Spinal cord (tissue), 10 donors: ENCODE data around the gene GPHA2. TPM values are rescaled to one million over a fixed set of nuclear protein-coding genes. Genes with fewer than 3 reads are reported as not detected.

Source experiments
- DNase-seq, 6 donors: peaks; one replicate each; pipeline versions ENCODE4 v3.0.0 to v3.0.0-alpha.2; 2013 to 2015; ENCODE audit warnings: low spot score in 6 of 6, low read depth in 4 of 6
- H3K27ac ChIP-seq: one replicate; pipeline ENCODE4 v1.5.1; 2013; ENCODE audit warnings: low read depth, low read length, control low read depth
- H3K27me3 ChIP-seq: one replicate; pipeline ENCODE4 v1.6.1; 2013; ENCODE audit warnings: low read length; ENCODE audit not compliant: control insufficient read depth, insufficient read depth
- H3K36me3 ChIP-seq: one replicate; pipeline ENCODE4 v1.6.1; 2013; ENCODE audit warnings: low read length; ENCODE audit not compliant: control insufficient read depth, insufficient read depth
- H3K4me1 ChIP-seq: one replicate; pipeline ENCODE4 v1.6.1; 2013; ENCODE audit warnings: low read length; ENCODE audit not compliant: control insufficient read depth, insufficient read depth
- H3K4me3 ChIP-seq: one replicate; pipeline ENCODE4 v1.5.1; 2013; ENCODE audit warnings: low read depth, low read length, control low read depth
- H3K9me3 ChIP-seq: one replicate; pipeline ENCODE4 v1.6.1; 2013; ENCODE audit warnings: low read length; ENCODE audit not compliant: control insufficient read depth, insufficient read depth
- WGBS: methylation state at CpG from one replicate; pipeline ENCODE4 v1.1.5; 2013; ENCODE audit warnings: missing lambda C conversion rate; ENCODE audit not compliant: insufficient coverage; 5-methylcytosine and 5-hydroxymethylcytosine counted together
- polyA plus RNA-seq, 2 donors: library from polyadenylated mRNA; unstranded; fragments of 120-200 nt; gene quantifications; one replicate each; pipeline ENCODE4 v1.2.1, GENCODE V29; 2013; ENCODE audit not compliant: insufficient read length in 2 of 2
- total RNA-seq, 2 donors: library from RNA; depleted of rRNA in 1 of 2; stranded (reverse); fragments of 120-200 nt in 1 of 2; fragments of >200 nt in 1 of 2; gene quantifications; one replicate each; pipeline versions ENCODE4 v1.2.3 to v1.2.4, GENCODE V29; 2013 to 2014
- donor health status: healthy.

GPHA2 gene
- total and polyA plus RNA-seq, 4 donors = 0.59 to 3.5 (median 1.9) TPM; not detected in 1

DNA sequence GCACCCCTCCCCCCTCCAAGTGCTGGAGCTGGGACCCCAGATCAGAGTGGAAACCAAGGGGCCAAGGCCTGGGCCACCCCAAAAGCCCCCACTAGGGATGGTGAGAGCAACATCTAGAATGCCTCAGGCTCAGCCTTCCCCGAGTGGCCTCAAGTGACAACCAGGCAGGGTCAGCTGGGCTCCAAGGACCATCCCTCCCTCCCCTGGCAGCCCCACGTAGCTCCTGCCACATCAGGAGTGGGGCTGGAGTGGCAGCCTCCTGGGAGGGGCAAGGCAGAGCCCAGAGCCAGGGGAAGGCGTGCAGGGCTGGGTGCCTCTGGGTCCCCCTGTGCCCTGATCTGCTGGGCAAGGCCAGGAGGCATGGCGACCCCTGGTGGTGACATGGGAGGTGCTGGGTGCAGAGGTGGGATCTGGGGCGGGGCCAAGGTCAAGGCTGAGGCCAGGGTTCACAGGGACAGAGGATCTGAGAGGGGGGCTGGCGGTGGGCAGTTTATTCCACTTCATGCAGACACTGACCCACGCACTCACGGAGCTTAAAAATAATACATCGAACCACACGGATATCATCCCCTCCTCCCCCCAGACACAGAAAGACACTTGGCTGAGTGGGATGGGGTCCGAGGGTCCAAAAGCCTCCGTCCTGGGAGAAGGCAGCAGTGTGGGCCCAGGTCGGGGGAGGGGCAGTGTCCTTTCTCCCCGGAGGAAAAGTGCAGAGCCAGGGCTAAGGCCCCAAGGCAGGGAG, 41.5 kb downstream of the GPHA2 start:
- WGBS = 24% methylated on average over 8 of the region's 14 CpGs
- Histone ChIP-seq H3K27ac (no peak overlapping the region), H3K27me3 (no peaks in the 10 kb centered on the region), H3K9me3 (no peaks in the 10 kb centered on the region), H3K4me3 (no peak overlapping the region), H3K36me3 (peaks cover 60% of the 10 kb centered on the region), H3K4me1 (no peaks in the 10 kb centered on the region)
- peak in 2 of 6 donors; percentile 68 to 75 for DNase-seq

DNA sequence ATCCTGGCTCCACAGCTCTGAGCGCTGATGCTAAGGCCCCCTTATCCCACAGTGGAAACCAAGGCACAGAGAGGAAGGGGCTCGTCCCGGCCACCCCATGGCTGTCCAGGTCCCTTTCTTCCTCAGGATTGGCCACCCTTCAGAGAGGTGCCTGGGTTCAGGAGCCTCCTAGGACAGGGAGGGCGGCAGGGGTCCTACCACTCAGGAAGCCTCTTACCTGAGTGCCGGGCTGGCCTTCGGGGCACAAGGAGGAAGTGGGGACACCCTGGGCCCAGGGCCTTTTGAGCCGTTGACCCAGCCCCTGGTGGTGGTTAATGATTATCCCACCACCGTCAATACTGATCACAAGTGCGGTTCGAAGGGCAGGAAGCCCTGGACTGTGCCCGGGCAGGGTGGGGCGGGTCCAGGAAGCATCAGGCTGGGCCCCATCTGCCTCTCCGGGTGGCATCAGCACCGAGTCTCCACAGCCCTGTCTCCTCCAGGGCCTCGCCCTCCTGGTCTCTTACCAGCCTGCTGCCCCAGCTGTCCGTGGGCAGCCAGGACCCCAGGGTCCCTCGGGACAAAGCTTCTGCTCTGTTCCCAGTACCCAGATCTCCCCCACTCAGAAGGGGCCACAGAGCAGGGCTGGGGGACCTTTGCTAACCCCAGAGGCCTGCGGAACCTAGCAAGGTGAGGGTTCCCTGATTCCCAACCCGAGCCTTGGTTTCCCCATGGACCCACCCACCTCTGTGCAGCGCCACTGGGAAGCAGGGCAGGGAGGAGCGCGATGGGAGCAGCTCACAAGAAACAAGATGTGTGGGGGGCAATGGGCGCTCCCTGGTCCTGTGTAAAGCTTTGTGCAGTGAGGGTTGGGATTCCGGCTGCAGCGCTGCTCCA, 42.3 kb downstream of the GPHA2 start:
- WGBS = 75% methylated on average over 21 of the region's 25 CpGs
- Histone ChIP-seq H3K27ac (no peak overlapping the region), H3K36me3 (peaks cover 52% of the 10 kb centered on the region), H3K27me3 (no peaks in the 10 kb centered on the region), H3K4me3 (no peak overlapping the region), H3K4me1 (peaks cover under 1% of the 10 kb centered on the region), H3K9me3 (no peaks in the 10 kb centered on the region)
- DNase-seq = no peak

DNA sequence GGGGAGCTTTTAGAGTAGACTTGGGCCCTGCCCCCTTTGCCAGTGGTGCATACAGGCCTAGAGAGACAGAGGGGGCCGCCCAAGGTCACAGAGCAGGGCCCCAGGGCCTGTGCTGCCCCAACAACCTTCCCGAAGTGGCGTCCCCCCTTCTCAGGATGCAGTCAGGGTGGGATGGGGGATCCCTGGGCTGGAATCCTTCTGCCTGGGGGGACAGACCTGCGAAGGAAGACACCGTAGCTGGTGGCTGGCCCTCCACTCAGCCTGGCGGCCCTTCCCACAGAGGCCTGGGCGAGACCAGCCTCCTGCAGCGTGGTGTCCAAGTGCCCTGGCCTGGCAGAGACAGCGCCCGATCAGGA, 42.9 kb downstream of the GPHA2 start:
- no peaks in the 10 kb centered on the region for H3K9me3 ChIP-seq
- no peak overlapping the region for H3K27ac ChIP-seq
- DNase-seq = no peak
- H3K4me1 ChIP-seq = peaks cover 6% of the 10 kb centered on the region
- H3K36me3 ChIP-seq = peaks cover 46% of the 10 kb centered on the region
- WGBS = 86% methylated on average over 9 of the region's 10 CpGs
- no peaks in the 10 kb centered on the region for H3K27me3 ChIP-seq
- H3K4me3 ChIP-seq = no peak overlapping the region

DNA sequence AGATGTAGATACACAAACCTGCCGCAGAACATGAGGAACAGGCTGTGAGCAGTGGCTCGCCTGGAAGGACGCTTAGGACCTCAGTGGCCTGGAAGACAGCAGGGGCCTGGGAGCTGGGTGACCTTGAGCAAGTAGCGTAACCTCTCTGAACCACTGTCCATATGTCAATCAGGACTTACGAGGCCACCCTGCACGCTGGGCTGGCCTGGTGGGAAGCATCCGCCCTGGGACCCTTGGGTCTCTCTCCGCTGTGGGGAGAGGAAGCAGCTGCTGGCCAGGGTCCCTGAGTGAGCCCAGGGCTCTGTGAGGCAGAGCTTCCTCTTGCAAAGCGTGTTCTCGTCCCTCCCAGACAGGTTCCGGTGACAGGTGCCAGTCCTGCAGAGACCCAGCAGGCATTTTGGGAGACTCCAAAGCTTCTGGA, 43.3 kb downstream of the GPHA2 start:
- Histone ChIP-seq H3K9me3 (no peaks in the 10 kb centered on the region), H3K27me3 (no peaks in the 10 kb centered on the region)
- 81% methylated on average over 10 of the region's 11 CpGs for WGBS

DNA sequence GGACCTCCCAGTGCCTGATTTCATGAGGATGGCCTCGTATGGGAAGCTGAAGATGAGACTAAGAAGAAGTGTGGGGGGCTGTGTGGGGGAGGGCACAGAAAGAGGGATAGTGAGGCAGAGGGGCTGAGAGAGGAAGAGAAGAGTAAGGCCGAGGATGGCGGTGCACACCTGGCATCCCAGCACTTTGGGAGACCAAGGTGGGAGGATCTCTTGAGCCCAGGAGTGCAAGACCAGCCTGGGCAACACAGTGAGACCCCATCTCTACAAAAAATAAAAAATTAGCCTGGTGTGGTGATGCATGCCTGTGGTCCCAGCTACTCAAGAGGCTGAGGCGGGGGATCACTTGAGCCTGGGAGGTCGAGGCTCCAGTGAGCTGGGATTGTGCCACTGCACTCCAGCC, 43.8 kb downstream of the GPHA2 start:
- Histone ChIP-seq H3K27ac (no peak overlapping the region), H3K4me3 (no peak overlapping the region), H3K36me3 (peaks cover 36% of the 10 kb centered on the region), H3K27me3 (no peaks in the 10 kb centered on the region), H3K9me3 (no peaks in the 10 kb centered on the region), H3K4me1 (peaks cover 12% of the 10 kb centered on the region)
- 81% methylated on average over 5 of the region's 5 CpGs for WGBS
- DNase-seq = no peak

More for the DNA sequence above, 43.3 kb downstream of the GPHA2 start:
- no peak overlapping the region for H3K4me3 ChIP-seq
- DNase-seq = no peak
- H3K4me1 ChIP-seq = peaks cover 10% of the 10 kb centered on the region
- peaks cover 42% of the 10 kb centered on the region for H3K36me3 ChIP-seq
- no peak overlapping the region for H3K27ac ChIP-seq

DNA sequence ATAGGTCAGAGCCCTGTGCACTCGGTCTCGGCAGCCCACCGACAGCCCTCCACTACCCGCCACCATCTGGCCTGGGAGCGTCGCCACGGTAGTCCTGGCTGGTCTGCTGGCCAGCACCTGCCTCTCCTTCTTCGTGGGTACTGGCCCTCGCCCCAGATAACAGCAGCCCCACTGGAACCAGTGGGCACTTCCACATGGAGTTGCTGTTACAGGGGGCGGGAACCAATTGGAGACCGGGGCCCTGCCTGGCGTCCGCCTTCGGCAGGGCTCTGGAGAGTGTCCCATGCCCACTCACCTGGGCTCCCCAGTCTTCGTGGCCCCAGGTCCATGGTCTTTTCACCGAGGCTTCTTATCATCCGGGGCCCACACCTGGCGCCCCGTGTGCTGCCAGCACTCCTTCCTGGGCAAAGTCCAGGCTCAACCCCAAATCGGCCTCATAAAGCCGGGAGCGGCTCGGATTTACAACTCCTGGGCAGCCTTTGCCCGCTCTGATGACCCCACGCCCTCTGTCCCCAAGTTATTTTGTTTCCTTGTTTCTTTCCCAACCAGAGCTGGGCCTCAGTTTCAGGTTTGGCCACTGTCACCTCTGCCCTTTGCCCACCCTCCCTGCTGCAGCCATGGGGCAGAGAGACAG, 44.4 kb downstream of the GPHA2 start:
- Histone ChIP-seq H3K27ac (no peak overlapping the region), H3K4me3 (no peak overlapping the region), H3K9me3 (no peaks in the 10 kb centered on the region), H3K27me3 (no peaks in the 10 kb centered on the region), H3K36me3 (peaks cover 31% of the 10 kb centered on the region), H3K4me1 (peaks cover 12% of the 10 kb centered on the region)
- WGBS = 85% methylated on average over 25 of the region's 25 CpGs
- no peak for DNase-seq

DNA sequence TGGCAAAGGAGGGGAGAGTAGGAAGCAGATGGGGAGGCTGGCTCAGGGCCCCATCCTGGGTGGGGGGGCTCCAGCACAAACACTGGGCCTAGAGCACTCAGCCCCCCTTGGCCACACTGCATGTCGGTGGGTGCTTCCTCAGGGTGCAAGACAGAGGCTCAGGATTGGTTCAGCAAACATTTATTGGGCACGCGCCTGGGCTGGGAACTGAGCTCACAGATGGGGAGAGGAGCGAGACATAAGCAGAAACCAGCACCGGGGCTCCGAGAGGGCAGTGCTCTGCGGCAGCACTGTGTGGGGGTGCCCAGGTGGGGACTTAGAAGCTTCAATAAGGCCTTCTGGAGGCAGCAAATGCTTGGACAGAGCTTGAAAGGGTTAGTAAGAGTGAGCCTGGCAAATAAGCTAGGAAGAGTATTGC, 45.2 kb downstream of the GPHA2 start:
- 76% methylated on average over 7 of the region's 7 CpGs for WGBS
- H3K27ac ChIP-seq = no peak overlapping the region

DNA sequence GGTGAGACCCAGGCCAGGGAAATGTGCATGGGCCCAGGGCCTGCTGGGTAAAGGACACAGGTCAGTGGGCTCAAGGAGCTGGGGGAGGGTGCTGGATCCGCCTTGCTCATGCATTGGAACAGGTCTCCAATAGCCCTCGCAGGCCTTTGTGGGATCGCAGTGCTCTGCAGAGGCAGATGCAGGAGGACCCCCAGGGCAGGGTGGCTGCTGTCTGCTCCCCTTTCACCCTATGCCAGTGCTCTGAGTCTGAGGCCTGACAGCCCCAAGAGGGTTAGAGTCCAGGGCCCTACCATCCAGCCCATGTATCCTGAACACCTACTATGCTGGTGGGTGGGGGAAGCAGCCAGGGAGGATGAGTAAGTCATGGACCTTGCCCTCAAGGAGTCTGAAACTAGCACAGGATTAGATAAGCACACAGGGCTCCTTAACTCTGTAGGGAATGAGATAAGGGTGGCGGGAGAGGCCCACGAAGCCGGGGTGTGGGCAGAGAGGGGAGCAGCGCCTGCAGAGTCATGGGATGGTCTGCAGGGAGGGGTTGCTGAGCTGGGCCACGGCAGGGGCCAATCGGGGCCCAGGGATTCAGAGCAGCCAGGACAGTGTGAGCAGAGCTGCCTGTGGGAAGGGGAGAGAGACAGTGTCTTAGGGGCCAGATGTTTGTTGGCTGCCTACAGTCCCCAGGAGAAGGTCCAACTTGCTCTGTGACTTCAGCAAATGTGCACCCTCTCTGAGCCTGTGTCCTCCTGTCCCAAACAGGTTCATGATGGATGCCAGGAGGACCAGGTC, 46.8 kb downstream of the GPHA2 start:
- no peak overlapping the region for H3K4me3 ChIP-seq
- no peak for DNase-seq
- H3K27me3 ChIP-seq = no peaks in the 10 kb centered on the region
- H3K36me3 ChIP-seq = peaks cover 7% of the 10 kb centered on the region
- H3K9me3 ChIP-seq = no peaks in the 10 kb centered on the region
- no peak overlapping the region for H3K27ac ChIP-seq
- peaks cover 12% of the 10 kb centered on the region for H3K4me1 ChIP-seq
- 62% methylated on average over 9 of the region's 9 CpGs for WGBS

More for the DNA sequence above, 45.2 kb downstream of the GPHA2 start:
- no peak overlapping the region for H3K4me3 ChIP-seq
- H3K9me3 ChIP-seq = no peaks in the 10 kb centered on the region
- H3K4me1 ChIP-seq = peaks cover 12% of the 10 kb centered on the region
- peak in 1 of 6 donors; percentile 48 for DNase-seq
- H3K36me3 ChIP-seq = peaks cover 23% of the 10 kb centered on the region
- no peaks in the 10 kb centered on the region for H3K27me3 ChIP-seq

DNA sequence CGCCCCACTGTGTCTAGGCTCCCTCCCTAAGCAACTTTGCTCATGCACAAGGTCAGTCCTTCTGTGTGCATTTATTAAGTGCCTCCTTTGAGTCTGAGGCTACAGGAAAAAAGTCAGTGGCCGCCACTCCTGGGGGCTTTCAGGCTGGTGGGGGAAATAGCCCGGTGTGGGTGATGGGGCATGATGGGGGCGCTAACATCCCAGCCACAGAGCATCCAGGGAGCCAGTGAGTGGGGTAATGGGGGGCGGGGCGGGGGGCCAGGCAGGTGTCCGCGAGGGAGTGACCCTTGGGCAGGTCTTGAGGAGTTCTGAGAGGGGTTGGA, 47.3 kb downstream of the GPHA2 start:
- H3K9me3 ChIP-seq = no peaks in the 10 kb centered on the region
- H3K4me1 ChIP-seq = peaks cover 12% of the 10 kb centered on the region
- DNase-seq = no peak
- no peaks in the 10 kb centered on the region for H3K27me3 ChIP-seq
- H3K27ac ChIP-seq = no peak overlapping the region
- H3K4me3 ChIP-seq = no peak overlapping the region
- peaks cover 1% of the 10 kb centered on the region for H3K36me3 ChIP-seq
- WGBS = 72% methylated on average over 8 of the region's 8 CpGs
